CD1c-positive myeloid dendritic cell (primary cell): ENCODE data around the gene NUP88.

Experiments used
- DNase-seq: peaks from one replicate; pipeline ENCODE4 v3.0.0-alpha.2; 2016; ENCODE audit errors: extremely low spot score

The NUP88 gene

GRCh38 chr17:5419959-5420653, 644 bp upstream of the NUP88 start, which contains the start of gene RPAIN:
TSS of gene RPAIN (plus strand) at chr17:5420182. CDS start at chr17:5420211, 29 bp downstream.
- DNase-seq = peak; percentile 92

DNA sequence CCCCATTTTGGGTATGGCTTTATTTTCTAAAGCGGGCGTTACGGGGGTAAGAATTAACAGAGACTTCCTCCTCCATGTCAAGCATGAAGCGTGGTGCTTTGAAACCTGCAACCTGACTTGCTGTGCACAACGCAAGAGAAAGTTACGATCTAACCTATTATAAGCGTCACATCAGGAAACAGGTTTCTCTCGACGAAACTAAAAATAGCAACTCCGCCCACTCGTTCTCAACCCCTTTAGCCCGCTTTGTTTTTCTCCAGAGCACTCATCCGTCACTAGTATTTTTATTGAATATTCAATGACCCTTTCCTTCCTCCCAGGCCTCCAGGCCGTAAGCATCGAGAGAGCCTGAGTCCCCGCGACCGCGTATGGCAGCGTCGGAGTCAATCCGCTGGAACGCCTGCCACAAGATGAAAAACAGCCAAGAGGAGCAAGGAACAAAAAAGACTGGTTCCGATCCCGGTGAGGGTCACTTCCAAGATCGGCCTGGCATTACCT, 555 bp downstream of the NUP88 start:
- DNase-seq = peak; percentile 80

DNA sequence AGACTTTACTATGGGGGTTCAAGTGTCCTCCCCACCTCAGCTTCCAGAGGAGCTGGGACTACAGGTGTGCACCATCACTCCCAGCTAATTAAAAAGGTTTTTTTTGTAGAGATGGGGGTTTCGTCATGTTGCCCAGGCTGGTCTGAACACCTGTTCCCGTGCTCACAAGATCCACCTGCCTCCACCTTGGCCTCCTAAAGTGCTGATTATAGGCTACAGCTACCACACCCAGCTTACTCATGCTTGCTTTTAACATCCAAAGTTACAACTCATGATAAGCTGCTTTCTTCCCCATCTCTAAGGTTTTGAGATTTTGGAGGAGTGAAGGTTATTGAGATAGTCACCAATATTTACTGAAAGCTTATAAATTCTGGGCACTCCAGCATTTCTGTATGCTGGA, 2.6 kb downstream of the NUP88 start:
- DNase-seq = no peak

DNA sequence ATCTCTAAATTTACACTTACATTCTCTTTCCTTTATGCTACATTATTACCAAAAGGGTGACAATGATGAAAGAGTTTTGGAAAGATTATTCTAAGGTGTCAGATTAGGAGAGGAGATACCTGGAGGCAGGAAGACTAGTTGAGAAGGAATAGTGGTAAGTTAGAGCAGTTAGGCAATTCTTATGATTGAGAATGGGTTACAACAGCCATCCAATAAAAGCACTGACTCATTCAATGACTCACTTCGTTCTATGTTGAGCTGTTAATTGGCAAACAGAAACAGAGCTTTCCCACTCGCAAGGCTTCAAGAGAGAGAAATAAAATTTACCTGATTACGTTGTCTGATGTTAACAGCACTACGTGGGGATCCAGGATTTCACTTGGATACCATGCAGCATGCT, 5.8 kb downstream of the NUP88 start:
- no peak for DNase-seq

DNA sequence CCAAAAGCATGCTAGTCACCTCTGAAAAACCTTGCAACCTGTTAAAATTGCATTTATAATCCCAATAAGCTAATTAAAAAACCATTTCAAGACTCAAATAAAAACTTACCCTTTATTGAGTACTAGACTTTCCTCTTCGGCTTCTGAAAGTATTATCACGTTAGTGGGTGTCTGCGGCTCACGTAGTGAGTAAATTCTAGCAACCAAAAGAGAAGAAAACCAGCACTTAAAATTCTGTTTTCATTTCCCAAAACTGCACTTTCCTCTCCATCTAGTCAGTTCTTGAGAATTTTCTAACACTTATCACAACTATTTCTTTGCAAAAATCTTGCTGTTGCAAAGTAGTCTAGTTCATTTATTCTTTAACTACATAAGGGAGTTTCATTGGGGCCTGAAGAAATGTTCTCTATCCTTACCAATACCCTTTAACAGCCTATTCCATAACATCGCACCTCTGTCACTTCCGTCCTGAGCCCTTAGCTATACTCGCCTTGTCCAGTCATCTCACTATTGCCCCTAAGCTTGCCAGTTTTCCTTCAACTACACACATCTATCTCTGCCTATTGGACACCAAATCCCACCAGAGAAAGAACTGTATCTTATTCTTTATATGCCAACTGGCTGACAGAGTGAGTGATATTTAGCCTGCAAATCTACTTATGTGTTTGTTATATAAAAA, 8.7 kb downstream of the NUP88 start:
- DNase-seq = no peak

GRCh38 chr17:5408186-5408585, 11.3 kb downstream of the NUP88 start:
- DNase-seq = no peak

DNA sequence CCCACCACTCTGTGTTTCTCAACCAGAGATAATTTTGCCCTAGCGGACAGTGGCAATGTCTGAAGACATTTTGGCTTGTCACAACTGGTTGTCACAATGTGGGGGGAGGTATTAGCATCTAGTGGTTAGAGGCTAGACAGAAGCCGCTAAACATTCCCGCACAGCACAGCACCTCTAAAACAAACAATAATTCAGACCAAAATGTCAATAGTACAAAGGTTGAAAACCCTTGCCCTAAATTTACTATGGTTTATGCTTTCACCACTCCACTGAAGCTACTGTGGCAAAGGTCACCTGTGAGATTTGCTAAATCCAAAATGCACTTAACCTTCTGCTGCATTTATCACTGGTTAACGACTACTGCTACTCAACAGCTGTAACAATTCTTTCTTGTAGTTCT, 14.1 kb downstream of the NUP88 start:
- DNase-seq = no peak

GRCh38 chr17:5399767-5400166, 19.7 kb downstream of the NUP88 start:
- no peak for DNase-seq

- DNase-seq = no peak
Measured at GRCh38 chr17:5396612-5397011, 22.9 kb downstream of the NUP88 start.

DNA sequence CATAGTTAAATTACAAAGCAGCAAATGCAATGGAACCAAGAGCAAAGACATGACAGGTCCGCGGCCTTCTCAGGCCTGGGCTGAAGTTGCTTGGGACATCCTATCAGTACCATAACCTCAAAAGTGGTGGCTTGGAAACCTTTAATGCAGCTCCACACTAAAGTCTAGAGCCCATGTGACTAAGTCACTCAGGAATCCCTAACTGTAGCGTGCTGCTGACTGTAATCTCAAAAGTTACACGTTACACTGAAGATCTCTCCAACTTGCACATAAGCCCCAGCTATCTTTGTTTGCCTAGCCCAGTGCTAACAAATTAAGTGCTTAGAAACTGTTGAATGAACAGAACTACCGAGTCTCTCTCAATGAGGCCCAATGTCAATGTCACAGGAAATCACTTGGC, 27.8 kb downstream of the NUP88 start:
- no peak for DNase-seq

- no peak for DNase-seq
Measured at GRCh38 chr17:5381542-5381941, 37.9 kb downstream of the NUP88 start.

DNA sequence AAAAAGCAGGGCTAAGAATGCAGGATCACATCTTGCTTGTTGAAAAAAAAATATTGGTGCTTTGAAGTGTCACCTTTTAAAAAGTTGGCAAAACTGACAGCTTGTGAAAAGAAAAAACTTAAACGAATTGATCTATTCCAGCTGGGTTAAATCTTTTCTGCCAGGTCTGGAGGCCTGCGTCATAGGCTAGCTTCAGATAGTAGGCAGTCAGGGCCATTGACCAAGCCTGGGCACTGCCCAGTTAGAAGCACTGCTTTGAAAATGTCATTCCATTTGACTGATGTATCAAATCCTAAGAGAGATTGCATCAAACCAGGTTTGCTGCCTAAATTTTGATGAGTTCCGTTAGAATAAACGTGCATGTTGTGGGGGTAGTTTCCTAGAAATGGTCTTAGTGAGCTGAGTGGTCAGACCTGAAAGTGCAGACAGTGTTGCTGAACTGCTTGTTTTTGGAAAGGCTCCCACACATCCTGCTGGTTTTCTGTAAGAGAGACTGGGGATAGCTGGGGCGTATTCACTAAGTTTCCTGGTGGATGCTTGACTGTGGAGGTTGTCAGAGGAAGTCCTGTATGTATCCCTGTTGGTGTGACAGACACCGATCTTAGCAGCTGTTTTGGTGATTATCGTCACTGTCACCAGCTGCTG, 38.8 kb downstream of the NUP88 start:
- DNase-seq = no peak

DNA sequence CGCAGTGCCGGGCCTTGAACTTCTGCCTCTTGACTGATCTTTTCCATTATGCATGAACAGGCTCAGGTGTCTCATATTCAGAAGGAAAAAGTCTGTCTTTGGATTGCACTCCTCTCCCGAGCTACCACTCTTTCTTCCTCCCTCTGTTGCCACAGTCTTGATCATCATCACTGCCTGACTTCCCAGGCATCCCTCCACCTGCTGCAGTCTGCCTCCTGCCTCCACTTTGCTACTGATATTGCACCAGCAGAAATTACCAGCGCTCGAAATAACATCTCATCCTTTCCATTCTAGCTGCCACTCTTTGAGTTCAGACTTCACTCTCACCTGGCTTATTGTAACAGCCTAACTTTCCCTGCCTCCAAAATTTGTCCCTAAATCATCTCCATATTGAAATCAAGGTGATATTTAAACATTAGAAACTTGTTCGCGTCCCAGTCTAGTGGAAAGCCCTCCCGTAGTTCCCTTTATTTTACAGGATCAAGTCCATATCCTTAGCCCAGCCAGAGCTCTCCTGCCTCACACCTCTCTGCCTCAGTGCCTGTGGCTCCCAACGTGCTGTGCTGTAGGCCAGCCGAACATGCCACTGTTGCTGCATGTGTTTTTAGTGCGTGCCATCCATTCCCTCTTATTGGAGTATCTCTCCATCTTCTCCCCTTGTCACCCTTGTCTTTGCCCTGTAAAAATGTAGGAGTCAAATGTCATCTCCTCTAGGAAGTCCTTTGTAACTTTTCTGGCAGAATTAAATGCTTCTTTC, 39.9 kb downstream of the NUP88 start:
- DNase-seq = no peak

DNA sequence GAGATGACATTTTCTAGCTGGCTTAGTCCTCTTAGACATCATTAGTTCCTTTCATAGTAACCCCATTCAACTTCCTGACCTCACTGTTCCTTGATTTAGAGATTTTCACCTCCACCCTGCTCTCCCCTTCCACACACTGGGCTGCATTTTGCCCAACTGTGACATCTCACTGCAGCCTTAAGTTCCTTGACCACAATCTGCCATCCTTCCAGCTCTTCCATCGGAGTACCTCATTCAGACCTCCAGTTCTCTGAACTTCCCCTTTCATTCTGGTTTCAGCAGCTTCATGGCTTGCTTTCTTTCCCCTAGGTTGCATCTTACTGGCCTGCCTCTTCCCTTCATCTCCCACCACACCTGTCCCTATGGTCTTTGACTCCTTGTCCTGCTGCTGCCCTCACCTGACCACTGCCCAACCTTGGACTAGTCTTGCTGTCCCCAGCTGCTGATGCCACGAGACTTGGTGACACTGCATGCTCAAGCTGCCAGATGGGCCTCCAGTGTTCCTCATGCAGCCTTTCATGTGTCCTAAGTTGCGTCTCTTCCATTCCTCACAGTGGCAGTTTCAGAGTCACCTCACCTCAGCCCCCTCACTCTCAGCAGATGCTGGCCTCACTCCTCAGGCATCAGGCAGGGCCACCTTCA, 40.8 kb downstream of the NUP88 start:
- no peak for DNase-seq

- DNase-seq = no peak
Measured at GRCh38 chr17:5373112-5373511, 46.4 kb downstream of the NUP88 start.

- DNase-seq = no peak
Measured at GRCh38 chr17:5370411-5370810, 49.1 kb downstream of the NUP88 start.

DNA sequence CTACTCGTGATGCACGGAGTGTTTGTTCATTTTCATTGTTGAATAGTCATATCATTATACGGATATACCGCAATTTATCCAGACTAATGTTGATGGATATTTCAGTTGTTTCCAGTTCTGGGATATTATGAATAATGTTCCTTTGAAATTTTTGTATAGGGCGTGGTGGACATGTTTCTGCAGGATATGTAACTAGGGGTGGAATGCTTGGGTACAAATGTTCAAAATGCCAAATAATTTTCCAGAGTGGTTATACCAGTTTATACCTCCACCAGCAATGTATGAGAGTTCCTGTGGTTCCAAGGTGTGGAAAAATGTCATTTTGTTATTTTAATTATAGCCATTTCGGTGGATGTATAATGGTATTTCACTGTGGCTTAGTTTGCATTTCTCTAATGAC, 53.6 kb downstream of the NUP88 start:
- no peak for DNase-seq

- no peak for DNase-seq
Measured at GRCh38 chr17:5364696-5365095, 54.8 kb downstream of the NUP88 start.

DNA sequence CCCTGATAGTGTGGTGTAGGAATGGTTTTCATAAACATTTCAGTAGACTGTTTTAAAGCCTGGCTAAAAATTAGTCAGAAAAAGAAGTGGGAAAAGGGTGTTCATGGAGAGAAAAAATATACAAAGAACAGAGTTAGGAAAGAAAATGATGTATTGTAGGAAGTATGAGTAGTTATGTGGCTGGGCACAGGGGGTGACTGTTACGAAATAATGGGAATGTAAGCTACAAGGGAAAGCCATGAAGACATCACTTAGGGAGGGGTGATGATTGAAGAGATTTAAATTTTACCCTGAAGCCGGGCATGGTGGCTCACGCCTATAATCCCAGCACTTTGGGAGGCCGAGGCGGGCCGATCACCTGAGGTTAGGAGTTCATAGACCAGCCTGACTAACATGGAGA, 55.3 kb downstream of the NUP88 start:
- DNase-seq = no peak

DNA sequence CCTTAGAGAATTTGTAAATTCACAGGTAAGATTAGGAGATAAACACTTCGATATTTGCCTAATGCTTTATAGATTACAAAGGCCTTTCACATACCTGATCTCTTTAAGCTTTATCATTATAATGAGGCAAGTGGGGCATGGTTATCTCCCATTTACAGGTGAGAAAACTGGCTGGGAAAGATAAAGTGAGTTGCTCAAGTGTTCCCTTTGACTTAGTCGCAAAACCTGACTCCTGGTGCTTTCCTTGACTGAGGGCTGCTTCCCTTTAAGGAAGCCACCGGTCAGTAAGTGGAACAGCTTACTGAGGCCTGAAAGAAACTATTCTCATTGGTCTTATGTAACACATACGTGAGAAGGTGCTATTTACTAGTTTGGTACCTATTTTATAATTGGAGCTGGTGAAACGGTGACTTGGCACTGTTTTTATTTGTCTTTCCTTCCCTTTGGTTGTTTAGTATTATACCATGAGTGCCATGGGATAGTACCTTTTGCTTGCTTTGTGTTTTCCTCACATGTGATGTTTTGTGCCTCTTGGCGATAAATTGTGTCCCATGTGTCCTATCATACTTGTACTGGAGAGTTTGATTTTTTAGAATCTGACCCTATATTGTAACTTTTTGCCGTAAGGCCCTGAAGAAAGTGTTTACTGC, 57.2 kb downstream of the NUP88 start:
- DNase-seq = no peak

DNA sequence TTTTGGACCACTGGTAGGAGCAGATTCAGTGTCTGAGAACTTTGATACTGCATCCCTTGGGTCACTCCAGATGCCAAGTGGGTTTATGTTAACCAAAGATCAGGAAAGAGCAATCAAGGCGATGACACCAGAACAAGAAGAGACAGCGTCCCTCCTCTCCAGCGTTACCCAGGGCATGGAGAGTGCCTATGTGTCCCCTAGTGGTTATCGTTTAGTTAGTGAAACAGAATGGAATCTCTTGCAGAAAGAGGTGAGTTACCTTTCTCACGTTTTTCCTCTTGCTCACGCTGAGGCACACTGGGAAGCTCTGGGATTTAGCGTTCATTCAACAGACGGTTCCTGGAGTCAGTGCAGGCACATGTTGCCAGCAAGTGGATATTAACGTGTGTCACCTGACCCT, 58.0 kb downstream of the NUP88 start:
- no peak for DNase-seq
